ENCODE data around the gene FBN1. TPM values are rescaled to one million over a fixed set of nuclear protein-coding genes. Genes with fewer than 3 reads are reported as not detected.

The FBN1 gene
- total and polyA plus RNA-seq, 8 donors = 4.7 to 384 (median 42.6) TPM

DNA sequence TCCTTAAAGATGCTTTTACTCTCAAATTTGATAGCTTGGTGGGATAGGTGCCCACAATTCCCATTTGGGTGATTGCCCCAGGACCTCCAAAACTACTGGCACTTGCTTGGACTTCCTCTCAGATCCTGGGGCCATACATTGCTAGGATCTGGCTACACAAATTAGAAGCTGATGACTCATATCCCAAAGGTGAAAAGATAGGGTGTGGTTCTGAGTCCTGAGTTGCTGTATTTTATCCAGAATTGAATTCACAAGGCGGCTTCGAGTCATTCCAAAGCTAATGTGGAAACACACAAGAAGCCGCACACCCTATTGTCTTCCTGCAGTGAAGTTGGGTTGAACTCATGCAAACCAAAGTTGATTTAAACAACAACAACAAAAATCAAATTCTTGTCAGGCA lies 260.9 kb downstream of the FBN1 start:
- 61 to 78% (median 64%) methylated on average over 3 of the region's 3 CpGs for WGBS, 5 donors
- H3K4me1 ChIP-seq = peaks cover 0 to 17% (median 7%) of the 10 kb centered on the region in 4 donors
- H3K36me3 ChIP-seq = no peaks in the 10 kb centered on the region
- no peak for DNase-seq
- no peaks in the 10 kb centered on the region for H3K9me3 ChIP-seq
- no peaks in the 10 kb centered on the region for H3K27me3 ChIP-seq
- H3K4me3 ChIP-seq = no peak overlapping the region
- no peak overlapping the region for H3K27ac ChIP-seq
- TF ChIP-seq POLR2A (IDR thresholded peaks at IDR 0.05) (no peak), POLR2AphosphoS5 (IDR thresholded peaks at IDR 0.05) (no peak), EP300 (IDR thresholded peaks at IDR 0.05) (no peak)
- TF ChIP-seq, protein P1, sequence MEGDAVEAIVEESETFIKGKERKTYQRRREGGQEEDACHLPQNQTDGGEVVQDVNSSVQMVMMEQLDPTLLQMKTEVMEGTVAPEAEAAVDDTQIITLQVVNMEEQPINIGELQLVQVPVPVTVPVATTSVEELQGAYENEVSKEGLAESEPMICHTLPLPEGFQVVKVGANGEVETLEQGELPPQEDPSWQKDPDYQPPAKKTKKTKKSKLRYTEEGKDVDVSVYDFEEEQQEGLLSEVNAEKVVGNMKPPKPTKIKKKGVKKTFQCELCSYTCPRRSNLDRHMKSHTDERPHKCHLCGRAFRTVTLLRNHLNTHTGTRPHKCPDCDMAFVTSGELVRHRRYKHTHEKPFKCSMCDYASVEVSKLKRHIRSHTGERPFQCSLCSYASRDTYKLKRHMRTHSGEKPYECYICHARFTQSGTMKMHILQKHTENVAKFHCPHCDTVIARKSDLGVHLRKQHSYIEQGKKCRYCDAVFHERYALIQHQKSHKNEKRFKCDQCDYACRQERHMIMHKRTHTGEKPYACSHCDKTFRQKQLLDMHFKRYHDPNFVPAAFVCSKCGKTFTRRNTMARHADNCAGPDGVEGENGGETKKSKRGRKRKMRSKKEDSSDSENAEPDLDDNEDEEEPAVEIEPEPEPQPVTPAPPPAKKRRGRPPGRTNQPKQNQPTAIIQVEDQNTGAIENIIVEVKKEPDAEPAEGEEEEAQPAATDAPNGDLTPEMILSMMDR (IDR thresholded peaks at IDR 0.05) = no peak
- intact Hi-C loops (cut with DNase I; ENCODE audit: low total_unique reads) = no loop called here

DNA sequence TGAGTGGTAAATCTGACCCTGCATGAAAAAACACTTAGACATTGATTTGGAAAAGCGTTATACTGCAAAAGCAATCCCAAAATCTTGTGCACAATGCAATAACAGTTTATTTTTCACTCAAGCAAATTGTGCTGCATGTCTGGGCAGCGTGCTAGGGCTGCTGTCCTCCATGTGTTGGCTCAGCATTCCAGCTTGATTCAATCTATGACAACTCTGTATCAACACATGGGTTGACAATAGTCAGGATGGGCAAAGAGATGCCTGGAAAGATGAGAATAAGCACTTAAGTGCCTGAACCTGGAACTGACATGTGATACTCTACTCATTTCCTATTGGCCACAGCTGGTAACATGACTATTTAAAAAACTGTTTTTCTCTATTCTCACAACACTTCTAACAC lies 262.5 kb downstream of the FBN1 start:
- Histone ChIP-seq H3K4me3 (no peak overlapping the region), H3K27me3 (no peaks in the 10 kb centered on the region), H3K36me3 (no peaks in the 10 kb centered on the region), H3K27ac (no peak overlapping the region), H3K4me1 (peaks cover 0 to 9% (median 1%) of the 10 kb centered on the region in 4 donors), H3K9me3 (no peaks in the 10 kb centered on the region)
- 82 to 91% (median 84%) methylated on average over 2 of the region's 2 CpGs for WGBS, 5 donors
- intact Hi-C loops (cut with DNase I; ENCODE audit: low total_unique reads) = no loop called here
- no peak for DNase-seq
- TF ChIP-seq EP300 (IDR thresholded peaks at IDR 0.05) (no peak), POLR2A (IDR thresholded peaks at IDR 0.05) (no peak), POLR2AphosphoS5 (IDR thresholded peaks at IDR 0.05) (no peak)
- TF ChIP-seq, protein P1 (IDR thresholded peaks at IDR 0.05) = no peak

DNA sequence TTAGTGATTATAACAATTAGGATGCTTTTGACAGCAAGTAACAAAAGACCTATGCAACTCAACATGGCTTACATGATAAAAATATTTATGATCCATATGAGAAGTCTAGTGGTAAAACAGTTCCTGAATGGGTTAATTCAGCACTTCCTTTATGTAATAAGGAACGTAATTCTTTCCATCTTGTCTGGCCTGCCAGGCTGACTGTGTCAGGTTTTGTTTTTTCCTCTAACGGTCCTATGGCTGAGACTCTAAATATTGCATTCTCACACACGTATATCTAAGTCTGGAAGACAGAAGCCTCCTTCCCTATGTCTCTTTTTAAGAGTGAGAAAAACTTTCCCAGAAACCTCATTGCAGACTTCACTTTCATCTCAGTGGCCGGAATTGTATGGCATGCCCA lies 263.6 kb downstream of the FBN1 start:
- Histone ChIP-seq H3K36me3 (no peaks in the 10 kb centered on the region), H3K4me1 (peaks cover 0 to 8% (median 0%) of the 10 kb centered on the region in 4 donors), H3K4me3 (no peak overlapping the region), H3K27me3 (no peaks in the 10 kb centered on the region), H3K9me3 (no peaks in the 10 kb centered on the region), H3K27ac (no peak overlapping the region)
- intact Hi-C loops (cut with DNase I; ENCODE audit: low total_unique reads) = no loop called here
- WGBS, 5 donors = 58 to 66% (median 61%) methylated on average over 4 of the region's 4 CpGs
- no peak for DNase-seq
- TF ChIP-seq EP300 (IDR thresholded peaks at IDR 0.05) (no peak), POLR2A (IDR thresholded peaks at IDR 0.05) (no peak), POLR2AphosphoS5 (IDR thresholded peaks at IDR 0.05) (no peak)
- TF ChIP-seq, protein P1 (IDR thresholded peaks at IDR 0.05) = no peak

DNA sequence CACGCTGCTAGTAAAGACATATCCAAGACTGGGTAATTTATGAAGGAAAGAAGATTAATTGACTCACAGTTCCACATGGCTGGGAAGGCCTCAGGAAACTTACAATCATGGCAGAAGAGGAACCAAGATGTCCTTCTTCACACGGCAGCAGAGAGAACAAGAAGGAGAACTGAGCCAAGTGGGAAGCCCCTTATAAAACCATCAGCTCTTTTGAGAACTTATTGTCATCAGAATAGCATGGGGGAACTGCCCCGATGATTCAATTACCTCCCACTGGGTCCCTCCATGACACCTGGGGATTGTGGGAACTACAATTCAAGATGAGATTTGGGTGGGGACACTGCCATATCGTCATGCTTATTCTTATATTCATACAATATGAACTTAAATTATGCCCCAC lies 265.3 kb downstream of the FBN1 start:
- no peak for DNase-seq
- Histone ChIP-seq H3K4me3 (no peak overlapping the region), H3K36me3 (no peaks in the 10 kb centered on the region), H3K27me3 (peaks cover 0 to 3% (median 0%) of the 10 kb centered on the region in 3 donors), H3K9me3 (no peaks in the 10 kb centered on the region), H3K4me1 (peaks cover 0 to 8% (median 0%) of the 10 kb centered on the region in 4 donors), H3K27ac (no peak overlapping the region)
- intact Hi-C loops (cut with DNase I; ENCODE audit: low total_unique reads) = no loop called here
- TF ChIP-seq EP300 (IDR thresholded peaks at IDR 0.05) = no peak
- TF ChIP-seq, protein P1 (IDR thresholded peaks at IDR 0.05) = no peak
- no peak for TF ChIP-seq POLR2A (IDR thresholded peaks at IDR 0.05)
- no peak for TF ChIP-seq POLR2AphosphoS5 (IDR thresholded peaks at IDR 0.05)
- WGBS, 5 donors = 83 to 90% (median 88%) methylated on average over 4 of the region's 4 CpGs
